Fibroblast of villous mesenchyme (primary cell): ENCODE results near the gene CTNNA2. TPM values are rescaled to one million over a fixed set of nuclear protein-coding genes. Genes with fewer than 3 reads are reported as not detected.

Experiments
- DNase-seq: peaks from one replicate; pipeline ENCODE4 v3.0.0-alpha.2; 2010; ENCODE audit warnings: low read depth
- H3K4me3 ChIP-seq: 2 replicates; pipeline ENCODE4 v1.5.1; 2011; ENCODE audit warnings: low read depth, mild to moderate bottlenecking, low read length
- total RNA-seq: library from RNA; depleted of rRNA; stranded (reverse); fragments of >200 nt; gene quantifications from 2 replicates; pipeline ENCODE4 v1.2.3, GENCODE V29; 2012
- TF ChIP-seq, protein P1 (sequence below): IDR thresholded peaks from 2 replicates; pipeline ENCODE4 v1.5.1; 2012; ENCODE audit warnings: low read depth, mild to moderate bottlenecking, low read length; ENCODE audit not compliant: insufficient read depth

The CTNNA2 gene
- total RNA-seq, 1 donor = not detected

DNA sequence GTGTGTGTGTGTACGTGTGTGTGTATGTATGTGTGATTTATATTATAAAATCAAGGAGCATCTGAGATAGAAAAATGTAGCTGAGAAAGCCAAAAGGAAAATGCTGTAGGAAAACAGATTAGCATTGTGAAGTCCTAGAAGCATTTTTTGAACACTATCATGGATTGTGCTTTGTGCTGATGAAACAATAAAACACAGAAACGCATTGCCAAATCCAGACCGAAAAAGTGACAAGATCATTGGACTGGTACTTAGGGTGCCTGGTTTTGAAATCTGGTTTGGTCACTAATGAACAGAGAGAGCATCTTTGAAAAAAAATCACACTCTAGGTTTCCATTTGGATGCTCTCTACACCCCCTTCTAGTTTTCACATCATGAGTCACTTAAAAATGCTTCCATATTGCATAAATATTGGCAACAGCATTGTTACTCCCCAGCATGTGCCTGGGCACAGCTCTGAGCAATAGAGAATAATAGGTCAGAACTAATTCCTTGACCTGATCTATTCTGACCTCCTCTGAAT lies 1006.3 kb downstream of the CTNNA2 start:
- H3K4me3 ChIP-seq = no peak overlapping the region
- no peak for DNase-seq
- TF ChIP-seq, protein P1, sequence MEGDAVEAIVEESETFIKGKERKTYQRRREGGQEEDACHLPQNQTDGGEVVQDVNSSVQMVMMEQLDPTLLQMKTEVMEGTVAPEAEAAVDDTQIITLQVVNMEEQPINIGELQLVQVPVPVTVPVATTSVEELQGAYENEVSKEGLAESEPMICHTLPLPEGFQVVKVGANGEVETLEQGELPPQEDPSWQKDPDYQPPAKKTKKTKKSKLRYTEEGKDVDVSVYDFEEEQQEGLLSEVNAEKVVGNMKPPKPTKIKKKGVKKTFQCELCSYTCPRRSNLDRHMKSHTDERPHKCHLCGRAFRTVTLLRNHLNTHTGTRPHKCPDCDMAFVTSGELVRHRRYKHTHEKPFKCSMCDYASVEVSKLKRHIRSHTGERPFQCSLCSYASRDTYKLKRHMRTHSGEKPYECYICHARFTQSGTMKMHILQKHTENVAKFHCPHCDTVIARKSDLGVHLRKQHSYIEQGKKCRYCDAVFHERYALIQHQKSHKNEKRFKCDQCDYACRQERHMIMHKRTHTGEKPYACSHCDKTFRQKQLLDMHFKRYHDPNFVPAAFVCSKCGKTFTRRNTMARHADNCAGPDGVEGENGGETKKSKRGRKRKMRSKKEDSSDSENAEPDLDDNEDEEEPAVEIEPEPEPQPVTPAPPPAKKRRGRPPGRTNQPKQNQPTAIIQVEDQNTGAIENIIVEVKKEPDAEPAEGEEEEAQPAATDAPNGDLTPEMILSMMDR = no peak

GRCh38 chr2:80519699-80520291 lies 1006.9 kb downstream of the CTNNA2 start:
- no peak for DNase-seq
- H3K4me3 ChIP-seq = no peak overlapping the region

GRCh38 chr2:80525152-80525551 lies 1012.3 kb downstream of the CTNNA2 start:
- no peak for DNase-seq
- H3K4me3 ChIP-seq = no peak overlapping the region
- TF ChIP-seq, protein P1 = no peak

More at GRCh38 chr2:80519699-80520291, 1006.9 kb downstream of the CTNNA2 start:
- TF ChIP-seq, protein P1 = no peak

DNA sequence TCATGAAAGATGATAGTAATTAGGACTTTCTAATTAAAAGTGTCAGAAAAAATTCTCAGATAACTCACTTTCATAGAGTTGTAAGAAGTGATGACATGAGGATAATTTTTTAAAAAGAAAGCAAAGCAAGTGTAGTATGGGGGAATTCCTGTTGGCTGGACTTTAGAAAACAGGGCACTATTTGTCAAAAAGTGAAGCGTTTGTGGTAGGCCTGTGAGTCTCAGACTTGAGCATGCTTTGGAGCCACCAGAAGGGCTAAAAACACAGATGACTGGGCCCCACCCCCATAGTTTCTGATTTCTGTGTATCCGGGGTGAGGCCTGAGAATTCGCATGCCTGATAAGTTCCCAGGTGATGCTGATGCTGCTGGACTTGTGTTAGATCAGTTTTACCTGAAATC lies 1014.3 kb downstream of the CTNNA2 start:
- TF ChIP-seq, protein P1 = no peak
- H3K4me3 ChIP-seq = no peak overlapping the region
- DNase-seq = no peak

GRCh38 chr2:80529466-80530165 lies 1016.8 kb downstream of the CTNNA2 start:
- TF ChIP-seq, protein P1 = no peak
- no peak for DNase-seq
- no peak overlapping the region for H3K4me3 ChIP-seq

DNA sequence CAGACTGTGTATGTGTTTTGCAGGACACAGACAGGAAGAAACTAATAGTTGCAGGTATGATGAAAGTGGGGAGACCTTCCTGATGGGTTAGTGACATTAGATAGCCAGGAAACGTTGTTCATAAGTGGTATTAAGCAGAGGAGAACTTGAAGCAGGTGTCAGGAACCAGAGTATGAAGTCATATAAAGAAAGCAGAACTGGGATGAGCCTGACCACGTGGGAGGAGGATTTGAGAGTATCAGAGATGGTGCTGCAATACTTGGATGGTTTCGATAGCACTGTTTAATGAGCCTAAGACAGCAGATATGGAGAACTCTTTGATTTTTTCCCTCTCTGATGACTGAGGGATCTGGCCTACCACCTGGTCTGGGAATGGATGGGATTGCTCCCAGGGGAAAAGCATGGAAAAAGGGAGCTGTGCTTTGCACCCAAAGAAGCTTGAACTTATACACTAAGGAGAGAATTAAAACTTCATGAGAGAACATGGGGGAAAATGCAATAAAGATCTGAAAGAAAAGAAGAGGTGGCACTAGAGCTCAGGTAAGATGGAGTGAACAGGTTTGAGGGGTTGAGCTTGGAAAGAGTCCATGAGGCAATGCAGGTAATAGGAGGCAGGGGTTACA lies 1017.7 kb downstream of the CTNNA2 start:
- TF ChIP-seq, protein P1 = no peak
- no peak overlapping the region for H3K4me3 ChIP-seq
- DNase-seq = no peak
